Measurements from ENCODE around the gene SPATS2L. TPM values are rescaled to one million over a fixed set of nuclear protein-coding genes. Genes with fewer than 3 reads are reported as not detected.

The SPATS2L gene
- polyA plus RNA-seq, 1 of the 3 experiments (the other 2 are of a cell fraction), result 86.8 TPM

DNA sequence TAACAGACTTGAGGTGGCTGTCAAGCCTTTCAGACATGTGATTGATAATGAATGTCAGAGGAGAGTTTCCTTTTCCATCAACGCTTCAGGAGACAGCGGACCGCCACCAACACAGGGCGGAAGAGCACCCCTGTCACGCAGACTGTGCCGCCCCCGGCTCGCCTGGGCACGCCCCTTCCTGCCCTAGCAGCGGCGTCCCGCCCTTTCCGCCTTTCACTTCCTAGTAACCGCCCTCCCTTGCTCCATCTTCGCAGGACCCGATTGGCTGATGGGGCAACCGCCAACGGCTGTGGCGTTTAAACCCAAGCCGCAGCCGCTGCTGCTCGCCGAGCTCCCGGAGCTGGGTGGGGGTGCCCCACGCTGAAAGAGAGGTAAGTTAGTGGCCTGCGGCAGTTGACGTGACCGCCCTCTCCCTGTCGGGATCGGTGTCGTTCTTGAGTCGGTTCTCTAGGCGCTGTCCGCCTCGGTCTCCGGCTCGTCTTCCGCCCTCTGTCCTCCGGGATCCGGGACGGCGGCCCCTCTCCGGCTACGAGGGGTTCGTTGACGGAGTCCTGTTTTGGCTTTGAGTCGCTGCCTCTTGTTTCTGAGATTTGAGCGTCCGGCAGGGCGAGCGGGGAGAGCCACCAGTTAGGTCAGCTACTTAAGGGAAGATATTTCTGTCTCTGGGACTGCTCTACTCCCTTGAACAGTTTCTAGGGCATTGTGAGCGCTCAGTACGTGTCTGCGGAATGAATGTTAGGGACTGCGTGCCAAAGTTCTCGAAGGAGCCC is 219.6 kb downstream of the SPATS2L start, which contains the start of gene SGO2:
SGO2 (plus strand) TSS at position 326 of the 770 bp plus-strand sequence. CDS start 6,769 bp downstream, outside the sequence.
- Histone ChIP-seq H3K4me1 (ENCODE audit: control insufficient read depth in 1 of 2, insufficient read depth in 2 of 2, low read depth in 1 of 2, low read length in 1 of 2) (peaks cover 11 to 13% of the 10 kb centered on the region in 2 experiments; a peak in 3 of 4 replicates), H3K27ac (ENCODE audit: low read depth in 2 of 2, low read length in 1 of 2) (peak within 1 kb of the TSS; percentile 41 to 72), H3K36me3 (replicated peaks in 1 of 2; ENCODE audit: control insufficient read depth in 1 of 2, insufficient read depth in 2 of 2, low read length in 1 of 2) (no peaks in the 10 kb centered on the region), H3K9ac (peak within 1 kb of the TSS; percentile 68), H3F3A (replicated peaks; ENCODE audit: insufficient read depth) (no peaks in the 10 kb centered on the region), H3K4me2 (peak within 1 kb of the TSS; percentile 83), H4K20me1 (ENCODE audit: insufficient read depth) (no peaks in the 10 kb centered on the region), H3K27me3 (ENCODE audit: insufficient read depth) (no peaks in the 10 kb centered on the region; the same call in 1 of the 2 replicates), H2AFZ (ENCODE audit: low read depth) (peak within 1 kb of the TSS; percentile 99), H3K9me2 (no peaks in the 10 kb centered on the region), H3K9me3 (no peaks in the 10 kb centered on the region), H3K79me2 (ENCODE audit: insufficient read depth) (peaks cover 49% of the 10 kb centered on the region), H3K4me3 (ENCODE audit: low read depth in 2 of 2, low read length in 1 of 2) (peak within 1 kb of the TSS; percentile 92 to 96)
- POLR2A ChIA-PET, result interaction anchor here (0.8 to 1.1 kb wide), 2 partner anchors 149 to 338 kb away, joined by 3 read pairs; partner anchors contain the start of gene CLK1
- CTCF ChIA-PET, result interaction anchor here (0.6 to 2.8 kb wide), 7 partner anchors 10 to 176 kb away, joined by 3 to 16 read pairs (median 4); partner anchors contain the start of gene KCTD18
- TF ChIP-seq YY1 (IDR thresholded peaks at IDR 0.05; ENCODE audit: low read depth) (no peak), GABPA (IDR thresholded peaks at IDR 0.05; ENCODE audit: low read depth) (peak; percentile 93), CHD2 (IDR thresholded peaks at IDR 0.05; ENCODE audit: low read length, partially characterized antibody) (peak; percentile 83), POLR2AphosphoS5 (IDR thresholded peaks at IDR 0.05; ENCODE audit: low read depth, low read length) (peak; percentile 90), ELF1 (IDR thresholded peaks at IDR 0.05) (peak; percentile 95), FOXJ3 (CRISPR knock-in tag; IDR thresholded peaks at IDR 0.05) (no peak), FOXM1 (IDR thresholded peaks at IDR 0.05; ENCODE audit: low read depth) (peak; percentile 86), RFX5 (IDR thresholded peaks at IDR 0.05; ENCODE audit: low read length) (0 out of 2 replicates have a peak, but pooled peaks have one; percentile 42), USF2 (IDR thresholded peaks at IDR 0.05; ENCODE audit: borderline replicate concordance, low read depth, low read length) (no peak), JUND (IDR thresholded peaks at IDR 0.05) (no peak), RXRA (IDR thresholded peaks at IDR 0.05; ENCODE audit: borderline replicate concordance, low read depth) (no peak), IRF3 (IDR thresholded peaks at IDR 0.05; ENCODE audit: low read depth, low read length) (no peak), MXI1 (IDR thresholded peaks at IDR 0.05; ENCODE audit: low read depth, low read length) (peak; percentile 94), SIN3A (IDR thresholded peaks at IDR 0.05; ENCODE audit: borderline replicate concordance, low read depth, low read length) (peak; percentile 91; the same call in 1 of the 2 replicates), EP300 (IDR thresholded peaks at IDR 0.05; ENCODE audit: borderline replicate concordance in 1 of 2, low read depth in 1 of 2, low read length in 1 of 2) (peak in 1 of 2 experiments; percentile 36; a peak in 1 of 4 replicates), NRF1 (IDR thresholded peaks at IDR 0.05; ENCODE audit: low read depth, low read length) (no peak), TAF1 (IDR thresholded peaks at IDR 0.05; ENCODE audit: borderline replicate concordance, low read depth, low read length) (peak; percentile 11), RAD21 (IDR thresholded peaks at IDR 0.05; ENCODE audit: low read length) (no peak), TEAD4 (IDR thresholded peaks at IDR 0.05; ENCODE audit: borderline replicate concordance, insufficient read depth) (no peak), TCF12 (IDR thresholded peaks at IDR 0.05) (peak; percentile 33; the same call in 1 of the 2 replicates)
- TF ChIP-seq, protein P1, sequence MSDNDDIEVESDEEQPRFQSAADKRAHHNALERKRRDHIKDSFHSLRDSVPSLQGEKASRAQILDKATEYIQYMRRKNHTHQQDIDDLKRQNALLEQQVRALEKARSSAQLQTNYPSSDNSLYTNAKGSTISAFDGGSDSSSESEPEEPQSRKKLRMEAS (IDR thresholded peaks at IDR 0.05; ENCODE audit: low read depth), result peak; percentile 79
- TF ChIP-seq, protein P2, sequence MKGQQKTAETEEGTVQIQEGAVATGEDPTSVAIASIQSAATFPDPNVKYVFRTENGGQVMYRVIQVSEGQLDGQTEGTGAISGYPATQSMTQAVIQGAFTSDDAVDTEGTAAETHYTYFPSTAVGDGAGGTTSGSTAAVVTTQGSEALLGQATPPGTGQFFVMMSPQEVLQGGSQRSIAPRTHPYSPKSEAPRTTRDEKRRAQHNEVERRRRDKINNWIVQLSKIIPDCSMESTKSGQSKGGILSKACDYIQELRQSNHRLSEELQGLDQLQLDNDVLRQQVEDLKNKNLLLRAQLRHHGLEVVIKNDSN (IDR thresholded peaks at IDR 0.05; ENCODE audit: borderline replicate concordance, low read depth), result no peak
- TF ChIP-seq, protein P3, sequence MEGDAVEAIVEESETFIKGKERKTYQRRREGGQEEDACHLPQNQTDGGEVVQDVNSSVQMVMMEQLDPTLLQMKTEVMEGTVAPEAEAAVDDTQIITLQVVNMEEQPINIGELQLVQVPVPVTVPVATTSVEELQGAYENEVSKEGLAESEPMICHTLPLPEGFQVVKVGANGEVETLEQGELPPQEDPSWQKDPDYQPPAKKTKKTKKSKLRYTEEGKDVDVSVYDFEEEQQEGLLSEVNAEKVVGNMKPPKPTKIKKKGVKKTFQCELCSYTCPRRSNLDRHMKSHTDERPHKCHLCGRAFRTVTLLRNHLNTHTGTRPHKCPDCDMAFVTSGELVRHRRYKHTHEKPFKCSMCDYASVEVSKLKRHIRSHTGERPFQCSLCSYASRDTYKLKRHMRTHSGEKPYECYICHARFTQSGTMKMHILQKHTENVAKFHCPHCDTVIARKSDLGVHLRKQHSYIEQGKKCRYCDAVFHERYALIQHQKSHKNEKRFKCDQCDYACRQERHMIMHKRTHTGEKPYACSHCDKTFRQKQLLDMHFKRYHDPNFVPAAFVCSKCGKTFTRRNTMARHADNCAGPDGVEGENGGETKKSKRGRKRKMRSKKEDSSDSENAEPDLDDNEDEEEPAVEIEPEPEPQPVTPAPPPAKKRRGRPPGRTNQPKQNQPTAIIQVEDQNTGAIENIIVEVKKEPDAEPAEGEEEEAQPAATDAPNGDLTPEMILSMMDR (IDR thresholded peaks at IDR 0.05), result 0 out of 2 replicates have a peak, but pooled peaks have one; percentile 12
- DNase-seq, result peak; percentile 96
- under 1% methylated on average over 28 of the region's 56 CpGs for WGBS (ENCODE audit: low lambda C conversion rate)
